GM12878 (cell line): ENCODE data around the gene HASPIN. TPM values are rescaled to one million over a fixed set of nuclear protein-coding genes. Genes with fewer than 3 reads are reported as not detected.

Experiments
- ASH2L ChIP-seq: fragments of 300-600, 200-600 bp; sonication (generic); IDR thresholded peaks from 2 replicates; pipeline ENCODE4 v1.6.1; 2017; ENCODE audit warnings: low read depth, mild to moderate bottlenecking, borderline replicate concordance
- BACH1 ChIP-seq: fragments of 450-650 bp; IDR thresholded peaks from 2 replicates; pipeline ENCODE4 v1.6.1; 2017; ENCODE audit warnings: mild to moderate bottlenecking, borderline replicate concordance
- CHD2 ChIP-seq: IDR thresholded peaks from 2 replicates; pipeline ENCODE4 v1.6.1; 2011; ENCODE audit warnings: low read depth, low read length, improper control_type of control experiment, borderline replicate concordance
- CREB1 ChIP-seq: IDR thresholded peaks from 2 replicates; pipeline ENCODE4 v1.6.1; 2012; ENCODE audit warnings: low read depth, mild to moderate bottlenecking, inconsistent platforms
- EED ChIP-seq: sonication (generic); IDR thresholded peaks from 2 replicates; pipeline ENCODE4 v1.6.1; 2016; ENCODE audit warnings: antibody characterized with exemption, low read depth
- HCFC1 ChIP-seq: fragments of 150-350 bp; IDR thresholded peaks from 2 replicates; pipeline ENCODE4 v1.6.1; 2014; ENCODE audit warnings: low read length
- KLF5 ChIP-seq: fragments of 450-650 bp; IDR thresholded peaks from 2 replicates; pipeline ENCODE4 v1.6.1; 2014; ENCODE audit warnings: mild to moderate bottlenecking; ENCODE audit not compliant: partially characterized antibody
- MYB ChIP-seq: fragments of 150-350 bp; IDR thresholded peaks from 2 replicates; pipeline ENCODE4 v1.6.1; 2014; ENCODE audit warnings: mild to moderate bottlenecking, low read depth, low read length, borderline replicate concordance
- NFYB ChIP-seq: IDR thresholded peaks from 2 replicates; pipeline ENCODE4 v1.6.1; 2011; ENCODE audit warnings: low read depth, mild to moderate bottlenecking, low read length, improper control_type of control experiment, moderate library complexity; ENCODE audit not compliant: insufficient read depth
- NR2F1 ChIP-seq: fragments of 450-650 bp; conservative IDR thresholded peaks from 2 replicates; pipeline ENCODE4 v1.6.1; 2017; ENCODE audit warnings: mild to moderate bottlenecking
- POLR2A ChIP-seq: IDR thresholded peaks from 2 replicates; pipeline ENCODE4 v1.6.1; 2011; ENCODE audit warnings: low read depth, mild to moderate bottlenecking, low read length
- RAD21 ChIP-seq: IDR thresholded peaks from 2 replicates; pipeline ENCODE4 v1.6.1; 2011; ENCODE audit warnings: mild to moderate bottlenecking, low read depth, low read length, moderate library complexity; ENCODE audit not compliant: insufficient read depth
- RELB ChIP-seq: fragments of 450-650 bp; IDR thresholded peaks from 2 replicates; pipeline ENCODE4 v1.6.1; 2017; ENCODE audit warnings: low read depth, mild to moderate bottlenecking, moderate library complexity
- RUNX3 ChIP-seq: IDR thresholded peaks from 2 replicates; pipeline ENCODE4 v1.6.1; 2012; ENCODE audit warnings: low read length, inconsistent platforms
- SRF ChIP-seq, 2 experiments: IDR thresholded peaks; 2 replicates each; pipeline ENCODE4 v1.6.1; 2011; ENCODE audit warnings: low read depth in 2 of 2, low read length in 2 of 2, mild to moderate bottlenecking in 1 of 2, moderate library complexity in 1 of 2
- SUPT20H ChIP-seq: IDR thresholded peaks from 2 replicates; pipeline ENCODE4 v1.6.1; 2011; ENCODE audit warnings: low read depth, mild to moderate bottlenecking, low read length, moderate library complexity, borderline replicate concordance; ENCODE audit not compliant: control insufficient read depth
- TARDBP ChIP-seq: IDR thresholded peaks from 2 replicates; pipeline ENCODE4 v1.6.1; 2016; ENCODE audit warnings: borderline replicate concordance
- ZNF24 ChIP-seq: fragments of 450-650 bp; IDR thresholded peaks from 2 replicates; pipeline ENCODE4 v1.6.1; 2017; ENCODE audit warnings: antibody characterized with exemption, mild to moderate bottlenecking
- ZNF274 ChIP-seq: IDR thresholded peaks from one replicate; pipeline ENCODE4 v1.8.0; 2011; ENCODE audit not compliant: insufficient read length, insufficient read depth
- polyA plus RNA-seq, 11 experiments: library from polyadenylated mRNA; depleted of rRNA in 4 of 11; unstranded in 6 of 11; stranded (reverse) in 5 of 11; fragments of >200 nt; fragmentation: Nextera tagmentation in 4 of 11; fragmentation: Illumina TruSeq in 1 of 11; extraction: Ambion mirVana in 4 of 11; extraction: Trizol in 1 of 11; gene quantifications; 1 replicate in 1 of 11; 2 replicates in 10 of 11; pipeline versions ENCODE4 v1.2.1 to v1.2.3, GENCODE V29; 2011 to 2016; ENCODE audit warnings: inconsistent platforms in 2 of 11, missing spikeins in 2 of 11, low read depth in 1 of 11
- total RNA-seq, 4 experiments: library from RNA; depleted of rRNA in 3 of 4; stranded (reverse); fragments of >200 nt in 3 of 4; fragmentation: Illumina TruSeq in 1 of 4; extraction: Trizol in 1 of 4; gene quantifications; 2 replicates each; pipeline versions ENCODE4 v1.2.1 to v1.2.3, GENCODE V29; 2013 to 2021
- TF ChIP-seq, protein P1 (sequence below): fragments of 450-650 bp; IDR thresholded peaks from 2 replicates; pipeline ENCODE4 v1.6.1; 2017; ENCODE audit warnings: mild to moderate bottlenecking
- TF ChIP-seq, protein P2 (sequence below): fragments of 450-650 bp; IDR thresholded peaks from 2 replicates; pipeline ENCODE4 v1.6.1; 2017; ENCODE audit warnings: borderline replicate concordance
- TF ChIP-seq, protein P3 (sequence below): fragments of 450-650 bp; conservative IDR thresholded peaks from 2 replicates; pipeline ENCODE4 v1.6.1; 2017; ENCODE audit warnings: mild to moderate bottlenecking, moderate library complexity

HASPIN gene
- total and polyA plus RNA-seq, 10 of the 15 experiments (the other 5 are each of a cell fraction or from before 2014, with no cell fraction given), result 0.80 to 18.0 (median 10.1) TPM

- peak; percentile 99 for TF ChIP-seq RUNX3
- no peak for TF ChIP-seq SRF (IDR thresholded peaks at IDR 0.05; ENCODE audit: low read depth in 2 of 2, low read length in 2 of 2)
- no peak for TF ChIP-seq MYB
- TF ChIP-seq, protein P1, sequence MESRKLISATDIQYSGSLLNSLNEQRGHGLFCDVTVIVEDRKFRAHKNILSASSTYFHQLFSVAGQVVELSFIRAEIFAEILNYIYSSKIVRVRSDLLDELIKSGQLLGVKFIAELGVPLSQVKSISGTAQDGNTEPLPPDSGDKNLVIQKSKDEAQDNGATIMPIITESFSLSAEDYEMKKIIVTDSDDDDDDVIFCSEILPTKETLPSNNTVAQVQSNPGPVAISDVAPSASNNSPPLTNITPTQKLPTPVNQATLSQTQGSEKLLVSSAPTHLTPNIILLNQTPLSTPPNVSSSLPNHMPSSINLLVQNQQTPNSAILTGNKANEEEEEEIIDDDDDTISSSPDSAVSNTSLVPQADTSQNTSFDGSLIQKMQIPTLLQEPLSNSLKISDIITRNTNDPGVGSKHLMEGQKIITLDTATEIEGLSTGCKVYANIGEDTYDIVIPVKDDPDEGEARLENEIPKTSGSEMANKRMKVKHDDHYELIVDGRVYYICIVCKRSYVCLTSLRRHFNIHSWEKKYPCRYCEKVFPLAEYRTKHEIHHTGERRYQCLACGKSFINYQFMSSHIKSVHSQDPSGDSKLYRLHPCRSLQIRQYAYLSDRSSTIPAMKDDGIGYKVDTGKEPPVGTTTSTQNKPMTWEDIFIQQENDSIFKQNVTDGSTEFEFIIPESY, result no peak
- 0 out of 2 replicates have a peak, but pooled peaks have one; percentile 25 for TF ChIP-seq CHD2
- peak; percentile 28; the same call in 1 of the 2 replicates for TF ChIP-seq CREB1
- peak; percentile 79 for TF ChIP-seq RELB
- peak; percentile 95 for TF ChIP-seq EED
- TF ChIP-seq ZNF274, result no peak
- TF ChIP-seq, protein P2, sequence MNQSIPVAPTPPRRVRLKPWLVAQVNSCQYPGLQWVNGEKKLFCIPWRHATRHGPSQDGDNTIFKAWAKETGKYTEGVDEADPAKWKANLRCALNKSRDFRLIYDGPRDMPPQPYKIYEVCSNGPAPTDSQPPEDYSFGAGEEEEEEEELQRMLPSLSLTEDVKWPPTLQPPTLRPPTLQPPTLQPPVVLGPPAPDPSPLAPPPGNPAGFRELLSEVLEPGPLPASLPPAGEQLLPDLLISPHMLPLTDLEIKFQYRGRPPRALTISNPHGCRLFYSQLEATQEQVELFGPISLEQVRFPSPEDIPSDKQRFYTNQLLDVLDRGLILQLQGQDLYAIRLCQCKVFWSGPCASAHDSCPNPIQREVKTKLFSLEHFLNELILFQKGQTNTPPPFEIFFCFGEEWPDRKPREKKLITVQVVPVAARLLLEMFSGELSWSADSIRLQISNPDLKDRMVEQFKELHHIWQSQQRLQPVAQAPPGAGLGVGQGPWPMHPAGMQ, result peak; percentile 63; the same call in 1 of the 2 replicates
- TF ChIP-seq POLR2A, result 0 out of 2 replicates have a peak, but pooled peaks have one; percentile 21
- no peak for TF ChIP-seq SUPT20H
- TF ChIP-seq ASH2L, result no peak
- no peak for TF ChIP-seq RAD21
- no peak for TF ChIP-seq TARDBP
- no peak for TF ChIP-seq KLF5
- no peak for TF ChIP-seq HCFC1
- no peak for TF ChIP-seq ZNF24
- no peak for TF ChIP-seq NFYB
- TF ChIP-seq, protein P3, sequence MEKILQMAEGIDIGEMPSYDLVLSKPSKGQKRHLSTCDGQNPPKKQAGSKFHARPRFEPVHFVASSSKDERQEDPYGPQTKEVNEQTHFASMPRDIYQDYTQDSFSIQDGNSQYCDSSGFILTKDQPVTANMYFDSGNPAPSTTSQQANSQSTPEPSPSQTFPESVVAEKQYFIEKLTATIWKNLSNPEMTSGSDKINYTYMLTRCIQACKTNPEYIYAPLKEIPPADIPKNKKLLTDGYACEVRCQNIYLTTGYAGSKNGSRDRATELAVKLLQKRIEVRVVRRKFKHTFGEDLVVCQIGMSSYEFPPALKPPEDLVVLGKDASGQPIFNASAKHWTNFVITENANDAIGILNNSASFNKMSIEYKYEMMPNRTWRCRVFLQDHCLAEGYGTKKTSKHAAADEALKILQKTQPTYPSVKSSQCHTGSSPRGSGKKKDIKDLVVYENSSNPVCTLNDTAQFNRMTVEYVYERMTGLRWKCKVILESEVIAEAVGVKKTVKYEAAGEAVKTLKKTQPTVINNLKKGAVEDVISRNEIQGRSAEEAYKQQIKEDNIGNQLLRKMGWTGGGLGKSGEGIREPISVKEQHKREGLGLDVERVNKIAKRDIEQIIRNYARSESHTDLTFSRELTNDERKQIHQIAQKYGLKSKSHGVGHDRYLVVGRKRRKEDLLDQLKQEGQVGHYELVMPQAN, result no peak; the same call in 1 of the 2 replicates
- peak; percentile 99 for TF ChIP-seq NR2F1
- TF ChIP-seq BACH1, result peak; percentile 22; the same call in 1 of the 2 replicates
These were observed 29.9 kb upstream of the HASPIN start (continued) for GRCh38 chr17:3693829-3694231.
